ENCODE results near the gene THBS4.

THBS4 gene

DNA sequence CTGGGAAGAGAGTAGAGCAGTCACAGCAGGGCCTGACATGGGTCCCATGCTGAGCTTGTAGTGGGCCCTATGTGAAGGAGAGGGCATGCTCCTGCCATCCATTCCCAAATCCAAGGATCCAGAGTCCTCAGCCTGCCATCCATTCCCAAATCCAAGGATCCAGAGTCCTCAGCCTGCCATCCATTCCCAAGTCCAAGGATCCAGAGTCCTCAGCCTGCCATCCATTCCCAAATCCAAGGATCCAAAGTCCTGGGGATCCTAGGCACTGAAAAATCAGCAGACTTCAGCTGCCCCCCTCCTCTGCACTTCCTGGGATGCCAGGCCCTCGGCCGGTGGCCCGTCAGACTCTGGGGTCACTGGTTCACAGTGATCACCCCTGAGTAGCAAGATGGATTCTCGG, 33.6 kb downstream of the THBS4 start:
- TF ChIP-seq ZNF302 (tag by site-specific recombination; IDR thresholded peaks at IDR 0.05; ENCODE audit: low read depth) = no peak
- TF ChIP-seq ZNF169 (tag by site-specific recombination; IDR thresholded peaks at IDR 0.05) = no peak
- no peak for TF ChIP-seq ZNF157 (tag by site-specific recombination; IDR thresholded peaks at IDR 0.05)
- TF ChIP-seq ZNF404 (tag by site-specific recombination; IDR thresholded peaks at IDR 0.05) = no peak
- TF ChIP-seq ZNF560 (tag by site-specific recombination; IDR thresholded peaks at IDR 0.05; ENCODE audit: borderline replicate concordance) = no peak
- no peak for TF ChIP-seq ZNF621 (tag by site-specific recombination; IDR thresholded peaks at IDR 0.05)
- no peak for TF ChIP-seq ZBTB17 (tag by site-specific recombination; IDR thresholded peaks at IDR 0.05)
- TF ChIP-seq EGR2 (tag by site-specific recombination; IDR thresholded peaks at IDR 0.05; ENCODE audit: low read depth) = no peak
- no peak for TF ChIP-seq ZNF335 (tag by site-specific recombination; conservative IDR thresholded peaks at IDR 0.05)
- no peak for TF ChIP-seq SCRT2 (tag by site-specific recombination; IDR thresholded peaks at IDR 0.05)
- TF ChIP-seq ATF2 (tag by site-specific recombination; IDR thresholded peaks at IDR 0.05; ENCODE audit: low read depth) = no peak
- TF ChIP-seq ZNF354C (tag by site-specific recombination; IDR thresholded peaks at IDR 0.05; ENCODE audit: borderline replicate concordance, low read depth) = no peak
- no peak for TF ChIP-seq KLF7 (tag by site-specific recombination; IDR thresholded peaks at IDR 0.05; ENCODE audit: borderline replicate concordance)
- TF ChIP-seq ZNF394 (tag by site-specific recombination; IDR thresholded peaks at IDR 0.05; ENCODE audit: borderline replicate concordance) = no peak
- TF ChIP-seq ZBTB21 (tag by site-specific recombination; IDR thresholded peaks at IDR 0.05) = no peak
- TF ChIP-seq ZNF654 (tag by site-specific recombination; IDR thresholded peaks at IDR 0.05; ENCODE audit: low read depth) = no peak
- CTCF ChIA-PET = no interaction called here

DNA sequence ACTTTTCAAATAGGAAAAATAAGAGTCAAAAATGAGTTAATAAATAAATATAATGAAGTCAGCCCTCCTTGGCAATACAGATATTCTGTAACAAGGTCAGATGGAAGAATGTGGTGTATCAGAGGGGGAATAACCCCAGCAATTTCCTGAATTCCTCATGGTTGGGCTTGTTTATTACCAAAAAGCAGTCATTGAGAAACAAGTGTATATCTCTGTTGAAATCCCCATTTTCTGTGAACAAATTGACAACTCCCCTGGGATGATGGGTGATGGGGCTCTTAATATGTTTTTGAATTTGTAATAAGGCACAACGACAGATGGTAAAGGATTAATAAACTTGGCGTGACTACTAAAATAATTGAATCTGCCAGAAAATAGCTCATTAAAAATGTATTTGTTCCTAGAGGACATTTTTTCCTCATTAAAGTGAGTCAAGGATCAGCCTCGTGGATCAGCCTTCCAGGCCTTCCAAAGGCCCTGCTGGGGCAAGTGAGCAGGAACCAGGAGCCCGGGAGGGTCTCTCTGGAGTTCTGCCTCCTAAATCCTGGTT, 34.2 kb downstream of the THBS4 start:
- no peaks in the 10 kb centered on the region for H3K36me3 ChIP-seq (ENCODE audit: control insufficient read depth in 2 of 2, insufficient read depth in 1 of 2, low read length in 2 of 2)
- H3K4me1 ChIP-seq (ENCODE audit: control insufficient read depth, insufficient read depth, low read length) = no peaks in the 10 kb centered on the region
- POLR2A ChIA-PET = no interaction called here
- CTCF ChIA-PET = interaction anchor here (0.7 kb wide), 1 partner anchor 9 kb away, joined by 3 read pairs; no protein-coding TSS in a partner anchor
- no peak overlapping the region for H3K27ac ChIP-seq (ENCODE audit: extremely low read depth, low read depth, low read length)
- TF ChIP-seq HIC1 (tag by site-specific recombination; IDR thresholded peaks at IDR 0.05) (no peak), PRDM1 (tag by site-specific recombination; IDR thresholded peaks at IDR 0.05) (no peak), ZNF10 (tag by site-specific recombination; IDR thresholded peaks at IDR 0.05) (no peak)
- no peak overlapping the region for H3K4me3 ChIP-seq (ENCODE audit: low read depth, low read length)
- H3K9me3 ChIP-seq (ENCODE audit: control insufficient read depth, insufficient read depth, low read depth, low read length) = no peaks in the 10 kb centered on the region

More for the DNA sequence above, 33.6 kb downstream of the THBS4 start:
- Histone ChIP-seq H3K36me3 (ENCODE audit: control insufficient read depth in 2 of 2, insufficient read depth in 1 of 2, low read length in 2 of 2) (no peaks in the 10 kb centered on the region), H3K4me1 (ENCODE audit: control insufficient read depth, insufficient read depth, low read length) (no peaks in the 10 kb centered on the region), H3K27ac (ENCODE audit: extremely low read depth, low read depth, low read length) (no peak overlapping the region), H3K4me3 (ENCODE audit: low read depth, low read length) (no peak overlapping the region), H3K9me3 (ENCODE audit: control insufficient read depth, insufficient read depth, low read depth, low read length) (no peaks in the 10 kb centered on the region)
- POLR2A ChIA-PET = no interaction called here

DNA sequence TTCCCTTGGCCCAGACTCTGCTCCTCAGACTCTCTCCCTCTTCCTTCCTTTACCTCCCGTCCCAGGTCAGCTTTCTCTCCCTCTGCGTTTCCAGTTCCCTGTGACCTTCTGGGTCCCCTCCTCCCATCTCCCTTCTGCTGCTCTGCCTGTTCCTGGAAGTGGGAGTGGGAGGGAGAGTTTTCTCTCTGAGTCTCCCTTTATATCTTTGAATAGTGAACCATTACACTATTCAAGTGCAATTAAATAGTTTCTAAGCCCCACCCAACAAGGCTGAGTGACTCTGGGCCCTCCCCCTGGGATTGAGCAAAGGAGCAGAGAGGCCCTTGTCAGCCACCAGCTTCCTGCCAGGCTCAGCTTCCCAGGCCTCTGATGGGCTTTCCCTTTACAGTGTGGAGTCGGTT, 34.8 kb downstream of the THBS4 start:
- Histone ChIP-seq H3K4me1 (ENCODE audit: control insufficient read depth, insufficient read depth, low read length) (no peaks in the 10 kb centered on the region), H3K27ac (ENCODE audit: extremely low read depth, low read depth, low read length) (no peak overlapping the region), H3K36me3 (ENCODE audit: control insufficient read depth in 2 of 2, insufficient read depth in 1 of 2, low read length in 2 of 2) (no peaks in the 10 kb centered on the region), H3K9me3 (ENCODE audit: control insufficient read depth, insufficient read depth, low read depth, low read length) (no peaks in the 10 kb centered on the region), H3K4me3 (ENCODE audit: low read depth, low read length) (no peak overlapping the region)
- ChIA-PET CTCF (interaction anchor here (0.5 to 0.7 kb wide), 2 partner anchors 9 to 611 kb away, joined by 3 to 4 read pairs; no protein-coding TSS in a partner anchor), POLR2A (no interaction called here)
- TF ChIP-seq ZNF132 (tag by site-specific recombination; IDR thresholded peaks at IDR 0.05; ENCODE audit: borderline replicate concordance) (no peak), PRDM1 (tag by site-specific recombination; IDR thresholded peaks at IDR 0.05) (no peak), GLI4 (tag by site-specific recombination; IDR thresholded peaks at IDR 0.05) (no peak), ZNF266 (tag by site-specific recombination; IDR thresholded peaks at IDR 0.05; ENCODE audit: low read depth) (no peak), ZNF121 (tag by site-specific recombination; IDR thresholded peaks at IDR 0.05) (no peak)

Measured in HEK293 (cell line).